Measurements from ENCODE around the gene APOL1. TPM values are rescaled to one million over a fixed set of nuclear protein-coding genes. Genes with fewer than 3 reads are reported as not detected.

The APOL1 gene
- total and polyA plus RNA-seq, 9 of the 15 experiments (the other 6 are each of a cell fraction or from before 2014, with no cell fraction given): 2.5 to 9.7 (median 5.6) TPM

DNA sequence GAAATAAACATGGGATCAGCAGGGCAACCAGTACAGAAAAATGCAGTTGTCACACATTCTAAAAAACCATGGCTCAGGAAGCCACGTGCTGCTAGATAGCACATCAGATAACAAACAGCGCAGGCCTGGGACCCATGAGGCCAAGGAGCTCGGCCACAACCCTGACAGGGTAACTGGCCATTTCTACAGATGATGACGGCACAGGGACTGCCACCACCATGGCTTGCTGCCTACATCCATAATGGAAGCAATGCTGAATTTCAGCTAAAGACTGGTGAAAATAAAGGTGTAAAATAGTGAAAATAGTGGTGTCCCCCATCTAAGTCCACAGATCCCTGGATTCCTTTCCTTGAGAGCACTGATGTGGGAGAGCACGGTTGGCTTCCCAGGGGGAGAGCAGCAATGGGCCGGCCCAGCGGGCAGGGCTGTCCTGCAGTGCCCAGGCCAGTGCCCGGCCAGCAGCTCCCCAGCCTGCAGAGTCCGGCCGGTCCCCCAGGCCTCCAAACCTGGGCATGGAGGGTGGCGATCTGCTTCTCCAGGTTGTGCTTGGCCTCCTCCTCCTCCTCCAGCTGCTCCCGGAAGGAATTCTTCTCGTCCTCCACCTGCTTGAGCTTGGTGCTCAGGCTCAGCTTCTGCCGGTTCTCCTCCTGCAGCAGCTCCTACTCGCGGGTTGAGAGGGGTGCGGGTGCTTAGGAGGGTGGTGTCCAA is 40.0 kb downstream of the APOL1 start:
- Histone ChIP-seq H2AFZ (ENCODE audit: low read depth, low read length) (no peak overlapping the region), H3K9ac (ENCODE audit: insufficient read depth in 1 of 2, low read depth in 2 of 2, low read length in 2 of 2) (no peak overlapping the region), H3K36me3 (ENCODE audit: control insufficient read depth, insufficient read depth, low read length) (peaks cover 80% of the 10 kb centered on the region; the same call in 2 of the 3 replicates), H3K4me3 (no peak overlapping the region), H3K79me2 (ENCODE audit: control insufficient read depth, insufficient read depth, low read length) (no peaks in the 10 kb centered on the region), H3K4me2 (ENCODE audit: insufficient read depth, low read length) (no peak overlapping the region), H3K27ac (ENCODE audit: extremely low read depth, low read depth, low read length) (no peak overlapping the region), H3K27me3 (ENCODE audit: control insufficient read depth in 2 of 2, insufficient read depth in 2 of 2, low read length in 2 of 2) (no peaks in the 10 kb centered on the region), H3K9me3 (replicated peaks; ENCODE audit: control insufficient read depth, insufficient read depth, low read depth, low read length) (no peaks in the 10 kb centered on the region), H3K9me1 (ENCODE audit: control insufficient read depth, insufficient read depth, low read length) (no peaks in the 10 kb centered on the region), H4K20me1 (replicated peaks; ENCODE audit: control insufficient read depth, insufficient read depth, low read length) (no peaks in the 10 kb centered on the region), H3K4me1 (replicated peaks in 1 of 2; ENCODE audit: control insufficient read depth in 2 of 2, insufficient read depth in 2 of 2, low read length in 2 of 2) (peaks cover 0 to 8% of the 10 kb centered on the region in 2 experiments; a peak in 1 of 5 replicates)
- intact Hi-C loops (cut with micrococcal nuclease): no loop called here
- ATAC-seq (no peak), DNase-seq (ENCODE audit: extremely low read depth in 1 of 4, low spot score in 3 of 4) (no peak), FAIRE-seq (no peak)
- no TSS peak for BruUV-seq (replicated peaks)
- POLR2A ChIA-PET: interaction anchor here (0.6 to 1.1 kb wide), 6 partner anchors 9 to 196 kb away, joined by 3 to 5 read pairs (median 3); no protein-coding TSS in a partner anchor
- in situ Hi-C loops (cut with MboI): no loop called here
- 74% methylated on average over 12 of the region's 17 CpGs for WGBS (ENCODE audit: insufficient coverage, low coverage, missing lambda C conversion rate)
- TF ChIP-seq, protein P1, sequence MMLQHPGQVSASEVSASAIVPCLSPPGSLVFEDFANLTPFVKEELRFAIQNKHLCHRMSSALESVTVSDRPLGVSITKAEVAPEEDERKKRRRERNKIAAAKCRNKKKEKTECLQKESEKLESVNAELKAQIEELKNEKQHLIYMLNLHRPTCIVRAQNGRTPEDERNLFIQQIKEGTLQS (IDR thresholded peaks at IDR 0.05): no peak
- TF ChIP-seq, protein P1 (CRISPR knock-in tag; conservative IDR thresholded peaks at IDR 0.05): no peak
- no peak for TF ChIP-seq SMARCB1 (IDR thresholded peaks at IDR 0.05; ENCODE audit: insufficient read length, low read depth)
- TF ChIP-seq ZNF830 (CRISPR knock-in tag; IDR thresholded peaks at IDR 0.05): no peak
- TF ChIP-seq SAFB (IDR thresholded peaks at IDR 0.05; ENCODE audit: borderline replicate concordance, low read depth, low read length): no peak
- TF ChIP-seq GABPB2 (CRISPR knock-in tag; conservative IDR thresholded peaks at IDR 0.05): no peak
- TF ChIP-seq ZFX (CRISPR knock-in tag; IDR thresholded peaks at IDR 0.05): no peak
- no peak for TF ChIP-seq EHMT2 (IDR thresholded peaks at IDR 0.05)
- TF ChIP-seq ZNF551 (CRISPR knock-in tag; IDR thresholded peaks at IDR 0.05): no peak
- CTCF ChIA-PET (ENCODE audit: low intra/inter-chr PET ratio): no interaction called here

All from K562 (cell line).